K562 (cell line): Measurements from ENCODE around the gene USP20.
A peak's percentile ranks its signal among the peaks of the same experiment; 100 is the strongest.

Experiments used
- ELK1 ChIP-seq: sonication (generic); formaldehyde crosslinking; IDR thresholded peaks from 2 replicates; pipeline ENCODE4 v1.8.1; 2022; ENCODE audit warnings: missing genetic modification reagents
- FOS ChIP-seq: IDR thresholded peaks from 3 replicates; pipeline ENCODE4 v1.6.1; 2011; ENCODE audit not compliant: insufficient read length; ENCODE audit errors: extremely low read depth
- KDM4B ChIP-seq, 2 experiments: fragments of 450-650 bp in 1 of 2; sonication (generic) in 1 of 2; IDR thresholded peaks; 2 replicates each; pipeline ENCODE4 v1.6.1; 2016 to 2017; ENCODE audit warnings: borderline replicate concordance in 2 of 2, antibody characterized with exemption in 1 of 2, low read depth in 1 of 2, mild to moderate bottlenecking in 1 of 2
- MAX ChIP-seq: sonication (generic); formaldehyde crosslinking; IDR thresholded peaks from 2 replicates; pipeline ENCODE4 v1.9.0; 2022; ENCODE audit warnings: mild to moderate bottlenecking, missing genetic modification reagents
- NR3C1 ChIP-seq: sonication (generic); formaldehyde crosslinking; IDR thresholded peaks from 2 replicates; pipeline ENCODE4 v1.8.1; 2022; ENCODE audit warnings: missing genetic modification reagents
- RCOR1 ChIP-seq, 2 experiments: IDR thresholded peaks; 2 replicates each; pipeline ENCODE4 v1.6.1; 2012; ENCODE audit warnings: low read depth in 2 of 2, low read length in 2 of 2, borderline replicate concordance in 1 of 2, improper control_type of control experiment in 1 of 2
- ZFP36 ChIP-seq: fragments of 150-350 bp; IDR thresholded peaks from 2 replicates; pipeline ENCODE4 v1.6.1; 2018; ENCODE audit warnings: low read length, low read depth; ENCODE audit not compliant: partially characterized antibody
- ZNF280B ChIP-seq: fragments of 250-450 bp; sonication (Bioruptor Pico); IDR thresholded peaks from 2 replicates; pipeline ENCODE4 v1.5.1; 2021; ENCODE audit warnings: mild to moderate bottlenecking

- TF ChIP-seq FOS (no peak), NR3C1 (CRISPR knock-in tag) (no peak), ZNF280B (CRISPR knock-in tag) (no peak), ZFP36 (no peak), ELK1 (CRISPR knock-in tag) (no peak), MAX (peak; percentile 98), RCOR1 (IDR thresholded peaks at IDR 0.05; ENCODE audit: borderline replicate concordance in 1 of 2, low read depth in 2 of 2, low read length in 2 of 2) (peak in 1 of 2 experiments; percentile 51; a peak in 1 of 4 replicates), KDM4B (IDR thresholded peaks at IDR 0.05; ENCODE audit: borderline replicate concordance in 2 of 2, low read depth in 1 of 2) (peak in 1 of 2 experiments; percentile 87; a peak in 1 of 4 replicates)
These were observed 11.2 kb upstream of the USP20 start, which contains the start of gene TOR1A for GRCh38 chr9:129823935-129824601.
